WERI-Rb-1 (cell line): ENCODE data around the gene DENND1B.

Experiments used
- DNase-seq: peaks from one replicate; pipeline ENCODE4 v3.0.0-alpha.2; 2020
- H3K27ac ChIP-seq: fragments of 250-450 bp; sonication (Bioruptor Pico); 2 replicates; pipeline ENCODE4 v1.5.1; 2020; ENCODE audit warnings: mild to moderate bottlenecking, moderate library complexity
- H3K27me3 ChIP-seq: fragments of 250-450 bp; sonication (Bioruptor Pico); 2 replicates; pipeline ENCODE4 v1.5.1; 2021; ENCODE audit warnings: mild to moderate bottlenecking, low read depth, moderate library complexity; ENCODE audit not compliant: insufficient read depth, severe bottlenecking
- H3K36me3 ChIP-seq: fragments of 250-450 bp; sonication (Bioruptor Pico); 2 replicates; pipeline ENCODE4 v1.5.1; 2020; ENCODE audit warnings: mild to moderate bottlenecking, moderate library complexity
- H3K4me3 ChIP-seq: 2 replicates; pipeline ENCODE4 v1.5.1; 2011; ENCODE audit warnings: low read depth, mild to moderate bottlenecking, control low read depth, low read length
- H3K9me3 ChIP-seq: fragments of 250-450 bp; sonication (Bioruptor Pico); 2 replicates; pipeline ENCODE4 v1.5.1; 2021; ENCODE audit warnings: mild to moderate bottlenecking, moderate library complexity; ENCODE audit not compliant: severe bottlenecking
- TF ChIP-seq, protein P1 (sequence below): IDR thresholded peaks from 2 replicates; pipeline ENCODE4 v1.5.1; 2011; ENCODE audit warnings: low read depth, mild to moderate bottlenecking, control low read depth, inconsistent platforms, low read length

Gene DENND1B

DNA sequence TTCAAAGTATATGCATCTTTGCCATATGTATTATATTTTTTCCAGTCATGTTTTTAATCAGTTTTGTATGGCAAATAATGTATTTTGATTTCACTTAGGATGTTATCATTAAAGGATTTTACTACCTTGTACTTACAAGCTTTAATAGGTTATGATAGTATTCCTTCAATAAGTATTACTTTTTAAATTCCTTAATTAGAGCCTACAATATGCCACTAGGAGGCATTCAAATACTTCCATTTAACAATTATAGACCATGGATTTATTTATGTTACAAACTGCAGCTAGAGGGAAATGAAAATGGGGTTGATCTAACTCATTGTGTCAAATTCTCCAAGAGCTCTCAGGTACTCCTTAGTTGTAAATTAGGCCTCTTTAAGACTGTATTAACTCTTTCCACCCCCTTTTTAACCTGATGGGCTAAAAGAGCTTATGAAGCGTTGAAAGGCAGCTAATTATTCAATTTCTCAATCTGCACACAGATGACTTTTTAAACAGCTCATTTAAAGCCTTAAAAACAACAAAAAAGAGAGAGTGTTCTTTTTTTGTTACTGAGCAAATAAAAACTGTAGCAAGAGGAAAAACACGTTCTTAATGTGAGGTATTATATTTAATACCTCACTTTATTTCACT lies 156.2 kb downstream of the DENND1B start:
- H3K4me3 ChIP-seq, result no peak overlapping the region
- no peaks in the 10 kb centered on the region for H3K9me3 ChIP-seq
- TF ChIP-seq, protein P1, sequence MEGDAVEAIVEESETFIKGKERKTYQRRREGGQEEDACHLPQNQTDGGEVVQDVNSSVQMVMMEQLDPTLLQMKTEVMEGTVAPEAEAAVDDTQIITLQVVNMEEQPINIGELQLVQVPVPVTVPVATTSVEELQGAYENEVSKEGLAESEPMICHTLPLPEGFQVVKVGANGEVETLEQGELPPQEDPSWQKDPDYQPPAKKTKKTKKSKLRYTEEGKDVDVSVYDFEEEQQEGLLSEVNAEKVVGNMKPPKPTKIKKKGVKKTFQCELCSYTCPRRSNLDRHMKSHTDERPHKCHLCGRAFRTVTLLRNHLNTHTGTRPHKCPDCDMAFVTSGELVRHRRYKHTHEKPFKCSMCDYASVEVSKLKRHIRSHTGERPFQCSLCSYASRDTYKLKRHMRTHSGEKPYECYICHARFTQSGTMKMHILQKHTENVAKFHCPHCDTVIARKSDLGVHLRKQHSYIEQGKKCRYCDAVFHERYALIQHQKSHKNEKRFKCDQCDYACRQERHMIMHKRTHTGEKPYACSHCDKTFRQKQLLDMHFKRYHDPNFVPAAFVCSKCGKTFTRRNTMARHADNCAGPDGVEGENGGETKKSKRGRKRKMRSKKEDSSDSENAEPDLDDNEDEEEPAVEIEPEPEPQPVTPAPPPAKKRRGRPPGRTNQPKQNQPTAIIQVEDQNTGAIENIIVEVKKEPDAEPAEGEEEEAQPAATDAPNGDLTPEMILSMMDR, result no peak
- H3K27me3 ChIP-seq, result no peaks in the 10 kb centered on the region
- no peak for DNase-seq
- H3K27ac ChIP-seq, result no peak overlapping the region
- peaks cover 5% of the 10 kb centered on the region for H3K36me3 ChIP-seq

DNA sequence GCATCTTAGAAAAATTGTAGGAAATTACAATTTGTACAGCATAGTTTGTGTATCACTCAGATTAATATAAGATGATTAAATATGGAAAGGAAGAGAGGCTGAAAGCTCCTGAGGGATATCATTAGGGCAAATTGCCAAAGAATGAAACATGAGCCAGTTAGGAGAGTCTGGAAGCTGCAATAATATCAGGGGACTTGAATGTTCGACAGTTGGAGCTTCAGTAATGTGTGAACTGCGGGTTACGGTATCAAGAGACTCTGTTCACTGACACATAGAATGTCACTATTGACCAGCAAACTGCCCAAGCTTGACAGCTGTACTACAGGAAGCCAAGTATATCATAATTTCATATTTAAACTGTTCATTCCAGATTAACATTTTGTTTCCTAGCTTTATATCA lies 157.2 kb downstream of the DENND1B start:
- Histone ChIP-seq H3K27ac (no peak overlapping the region), H3K27me3 (no peaks in the 10 kb centered on the region), H3K9me3 (no peaks in the 10 kb centered on the region), H3K36me3 (peaks cover 5% of the 10 kb centered on the region), H3K4me3 (no peak overlapping the region)
- TF ChIP-seq, protein P1, result no peak
- no peak for DNase-seq

DNA sequence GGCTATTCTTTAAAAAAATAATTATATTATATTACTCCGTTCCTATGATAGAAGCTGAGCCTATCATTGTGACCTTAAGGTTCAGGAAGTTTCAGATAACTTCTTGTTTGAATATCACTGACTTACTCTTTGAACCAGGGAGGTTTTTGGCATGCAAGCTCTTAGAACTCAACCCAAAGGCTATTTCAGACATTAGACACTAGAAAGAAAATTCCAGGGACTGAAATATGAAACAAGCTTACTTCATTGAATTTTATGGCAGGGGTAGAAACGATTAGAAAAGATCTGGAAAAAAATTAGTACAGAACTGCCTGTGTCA lies 159.6 kb downstream of the DENND1B start:
- Histone ChIP-seq H3K4me3 (no peak overlapping the region), H3K9me3 (no peaks in the 10 kb centered on the region), H3K36me3 (peaks cover 5% of the 10 kb centered on the region), H3K27me3 (no peaks in the 10 kb centered on the region), H3K27ac (no peak overlapping the region)
- no peak for DNase-seq
- TF ChIP-seq, protein P1, result no peak

DNA sequence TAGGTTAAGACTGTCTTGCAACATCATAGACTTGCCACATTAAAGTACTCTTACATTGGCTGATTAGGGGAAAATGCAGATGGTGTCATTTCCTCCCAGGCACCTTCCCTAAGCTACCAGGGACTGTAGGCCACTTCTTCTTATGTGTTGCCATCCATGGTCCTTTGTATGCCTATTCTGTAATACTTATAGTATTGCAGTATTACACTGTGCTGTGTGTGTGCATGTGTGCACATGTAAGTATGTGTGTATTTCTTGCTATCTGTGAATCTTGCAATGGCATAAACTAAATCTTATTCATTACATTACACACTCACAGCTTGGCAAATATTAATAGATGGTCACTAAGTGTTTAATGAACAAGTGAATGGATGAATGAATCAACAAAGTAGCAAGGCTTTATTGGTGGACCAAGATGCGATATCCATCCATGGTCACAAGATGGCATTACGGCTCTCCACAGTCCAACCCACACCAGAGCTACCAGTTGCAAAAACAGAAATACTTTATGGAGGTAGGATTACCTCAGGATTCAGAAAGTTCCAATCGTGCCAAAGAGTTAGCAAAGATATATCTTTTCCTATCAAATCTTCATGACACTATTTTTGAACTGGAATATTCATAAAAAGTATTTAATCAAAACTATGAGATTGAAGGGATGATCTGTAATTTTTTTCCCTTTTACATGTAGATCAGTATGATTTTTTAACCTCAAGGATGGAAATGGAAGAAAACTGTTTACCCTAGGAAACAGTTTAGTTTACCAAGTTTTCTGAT lies 160.2 kb downstream of the DENND1B start:
- peak; percentile 71 for DNase-seq
- H3K27ac ChIP-seq, result no peak overlapping the region
- peaks cover 5% of the 10 kb centered on the region for H3K36me3 ChIP-seq
- TF ChIP-seq, protein P1, result peak; percentile 94
- H3K9me3 ChIP-seq, result no peaks in the 10 kb centered on the region
- no peak overlapping the region for H3K4me3 ChIP-seq
- no peaks in the 10 kb centered on the region for H3K27me3 ChIP-seq

DNA sequence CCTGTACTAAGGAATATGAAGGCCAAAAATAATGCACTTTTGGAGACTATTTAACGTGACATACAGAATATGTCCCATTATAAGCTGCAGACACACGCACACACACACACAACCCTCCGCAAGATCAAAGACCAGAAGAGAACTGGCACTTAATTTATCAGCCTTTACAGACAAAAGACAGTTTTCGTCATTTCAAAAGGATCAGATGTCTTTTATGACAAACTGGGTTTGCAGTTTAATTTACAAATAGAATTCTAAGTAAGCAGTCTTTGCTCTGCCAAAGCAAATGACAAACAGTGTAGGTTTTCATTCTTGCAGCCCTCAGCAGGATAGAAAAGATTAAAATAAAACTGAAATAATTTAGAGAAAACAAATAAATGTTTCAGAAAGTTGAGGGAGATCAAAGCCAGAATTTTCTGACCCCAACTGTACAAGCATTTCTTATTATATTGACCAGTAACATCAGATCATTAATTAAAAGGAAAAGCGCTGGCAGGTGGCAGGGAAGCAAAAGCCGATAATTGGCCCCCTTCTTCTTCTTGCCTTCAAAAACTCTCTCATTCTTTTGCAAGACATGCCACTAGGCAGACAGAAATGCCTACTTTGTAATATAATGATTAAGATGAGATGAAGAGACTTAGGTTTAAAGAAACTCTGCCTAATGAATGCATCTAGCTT lies 169.0 kb downstream of the DENND1B start:
- no peak overlapping the region for H3K27ac ChIP-seq
- TF ChIP-seq, protein P1, result no peak

More for the DNA sequence above, 169.0 kb downstream of the DENND1B start:
- no peaks in the 10 kb centered on the region for H3K36me3 ChIP-seq
- no peaks in the 10 kb centered on the region for H3K9me3 ChIP-seq
- no peak overlapping the region for H3K4me3 ChIP-seq
- no peak for DNase-seq
- no peaks in the 10 kb centered on the region for H3K27me3 ChIP-seq
